Upper lobe of right lung (tissue), 1 donor: Measurements from ENCODE around the gene AKAP7. TPM values are rescaled to one million over a fixed set of nuclear protein-coding genes. Genes with fewer than 3 reads are reported as not detected.

ENCODE experiments used
- ATAC-seq: fragments of 200-7000 bp; cut with Tn5 transposase; one replicate; pipeline ENCODE4 v1.9.1; 2020; ENCODE audit warnings: mild to moderate bottlenecking, moderate library complexity
- DNase-seq: peaks from one replicate; pipeline ENCODE4 v3.0.0-alpha.2; 2020
- H3K27ac ChIP-seq: fragments of 200-600 bp; one replicate; pipeline ENCODE4 v1.8.0; 2022
- H3K27me3 ChIP-seq: fragments of 200-600 bp; one replicate; pipeline ENCODE4 v1.8.0; 2022; ENCODE audit warnings: mild to moderate bottlenecking
- H3K36me3 ChIP-seq: fragments of 200-600 bp; one replicate; pipeline ENCODE4 v1.8.0; 2022
- H3K4me1 ChIP-seq: fragments of 200-600 bp; one replicate; pipeline ENCODE4 v1.8.0; 2022
- H3K4me3 ChIP-seq: fragments of 200-600 bp; one replicate; pipeline ENCODE4 v1.8.0; 2022; ENCODE audit warnings: mild to moderate bottlenecking
- H3K9me3 ChIP-seq: fragments of 200-600 bp; one replicate; pipeline ENCODE4 v1.8.0; 2022
- intact Hi-C: fragments of 100-400 bp; cut with DNase I; formaldehyde crosslinking; loops from one replicate; pipeline ENCODE4 v1.11.0; 2022
- total RNA-seq: library from RNA; stranded (reverse); fragmentation: NEBNext Ultra II Directional; extraction: Animal tissue kit (Norgen Biotek cat#: 25700); gene quantifications from one replicate; pipeline ENCODE4 v1.2.1, GENCODE V29; 2021
- TF ChIP-seq, protein P1 (sequence below): fragments of 200-600 bp; IDR thresholded peaks from one replicate; pipeline ENCODE4 v1.8.0; 2022; ENCODE audit warnings: antibody characterized with exemption
- donor health status: DM: no; HTN: yes; CAD: no; lungs with severe emphysema.

The AKAP7 gene
- total RNA-seq, 1 donor from 2014 or later, result 11.1 TPM

DNA sequence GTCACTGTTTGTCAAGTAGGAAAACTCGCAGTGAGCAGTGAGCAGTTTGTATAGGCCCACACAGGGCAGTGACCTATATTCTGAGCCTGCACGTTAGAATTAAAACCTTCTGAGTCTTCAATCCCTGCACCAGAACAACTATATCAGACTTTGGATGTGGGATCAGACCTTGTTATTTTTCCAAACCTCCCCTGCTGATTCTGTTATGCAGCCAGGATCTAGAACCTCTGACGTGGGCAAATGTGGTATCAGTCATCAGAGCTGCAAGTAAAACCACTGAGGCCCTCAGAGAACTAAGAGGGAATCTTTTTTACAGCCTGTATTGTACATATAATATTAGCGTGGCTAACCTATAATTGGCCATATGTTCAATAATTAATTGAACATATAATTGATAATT is 32.0 kb upstream of the AKAP7 start:
- intact Hi-C loops, result no loop called here
- ATAC-seq, result no peak

GRCh38 chr6:131103901-131104300 is 31.4 kb upstream of the AKAP7 start:
- ATAC-seq (no peak), DNase-seq (no peak)
- Histone ChIP-seq H3K9me3 (peaks cover 4% of the 10 kb centered on the region), H3K36me3 (no peaks in the 10 kb centered on the region), H3K27me3 (no peaks in the 10 kb centered on the region), H3K4me3 (no peak overlapping the region), H3K27ac (no peak overlapping the region), H3K4me1 (no peaks in the 10 kb centered on the region)
- intact Hi-C loops, result no loop called here
- TF ChIP-seq, protein P1, sequence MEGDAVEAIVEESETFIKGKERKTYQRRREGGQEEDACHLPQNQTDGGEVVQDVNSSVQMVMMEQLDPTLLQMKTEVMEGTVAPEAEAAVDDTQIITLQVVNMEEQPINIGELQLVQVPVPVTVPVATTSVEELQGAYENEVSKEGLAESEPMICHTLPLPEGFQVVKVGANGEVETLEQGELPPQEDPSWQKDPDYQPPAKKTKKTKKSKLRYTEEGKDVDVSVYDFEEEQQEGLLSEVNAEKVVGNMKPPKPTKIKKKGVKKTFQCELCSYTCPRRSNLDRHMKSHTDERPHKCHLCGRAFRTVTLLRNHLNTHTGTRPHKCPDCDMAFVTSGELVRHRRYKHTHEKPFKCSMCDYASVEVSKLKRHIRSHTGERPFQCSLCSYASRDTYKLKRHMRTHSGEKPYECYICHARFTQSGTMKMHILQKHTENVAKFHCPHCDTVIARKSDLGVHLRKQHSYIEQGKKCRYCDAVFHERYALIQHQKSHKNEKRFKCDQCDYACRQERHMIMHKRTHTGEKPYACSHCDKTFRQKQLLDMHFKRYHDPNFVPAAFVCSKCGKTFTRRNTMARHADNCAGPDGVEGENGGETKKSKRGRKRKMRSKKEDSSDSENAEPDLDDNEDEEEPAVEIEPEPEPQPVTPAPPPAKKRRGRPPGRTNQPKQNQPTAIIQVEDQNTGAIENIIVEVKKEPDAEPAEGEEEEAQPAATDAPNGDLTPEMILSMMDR, result no peak

More for the DNA sequence above, 32.0 kb upstream of the AKAP7 start:
- Histone ChIP-seq H3K9me3 (peaks cover 4% of the 10 kb centered on the region), H3K27ac (no peak overlapping the region), H3K36me3 (no peaks in the 10 kb centered on the region), H3K4me3 (no peak overlapping the region), H3K4me1 (no peaks in the 10 kb centered on the region), H3K27me3 (no peaks in the 10 kb centered on the region)
- TF ChIP-seq, protein P1, result no peak
- no peak for DNase-seq

DNA sequence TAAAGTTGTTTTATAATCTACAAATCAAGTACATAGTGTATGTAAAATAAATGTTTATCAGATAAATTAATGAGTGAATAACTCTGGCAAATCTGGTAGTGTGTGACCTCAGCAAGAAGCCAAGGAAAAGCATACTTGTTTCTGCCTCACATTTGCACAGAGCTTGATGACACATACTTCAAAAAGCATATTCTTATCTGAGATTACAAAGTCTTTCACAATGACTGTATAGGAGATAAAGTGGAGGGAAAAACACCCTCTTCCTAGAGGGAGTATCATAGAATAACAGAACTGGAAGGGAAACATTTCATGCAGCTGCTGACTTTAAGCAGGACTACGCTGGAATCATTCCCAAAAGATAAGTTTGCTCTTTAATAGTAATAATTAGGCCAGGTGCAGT is 28.1 kb upstream of the AKAP7 start:
- Histone ChIP-seq H3K27ac (no peak overlapping the region), H3K36me3 (no peaks in the 10 kb centered on the region), H3K9me3 (no peaks in the 10 kb centered on the region), H3K4me3 (no peak overlapping the region), H3K27me3 (no peaks in the 10 kb centered on the region), H3K4me1 (no peaks in the 10 kb centered on the region)
- intact Hi-C loops, result no loop called here
- ATAC-seq (no peak), DNase-seq (no peak)
- TF ChIP-seq, protein P1, result no peak

GRCh38 chr6:131112249-131112648 is 23.0 kb upstream of the AKAP7 start:
- Histone ChIP-seq H3K9me3 (no peaks in the 10 kb centered on the region), H3K27me3 (no peaks in the 10 kb centered on the region), H3K4me3 (no peak overlapping the region), H3K4me1 (no peaks in the 10 kb centered on the region), H3K27ac (no peak overlapping the region), H3K36me3 (no peaks in the 10 kb centered on the region)
- ATAC-seq, result no peak
- no peak for DNase-seq
- intact Hi-C loops, result no loop called here
- TF ChIP-seq, protein P1, result no peak

GRCh38 chr6:131115651-131116050 is 19.6 kb upstream of the AKAP7 start:
- intact Hi-C loops, result loop anchor here (5.0 kb wide), 1 partner anchor 238 kb away; no protein-coding TSS in a partner anchor
- Histone ChIP-seq H3K9me3 (no peaks in the 10 kb centered on the region), H3K27ac (no peak overlapping the region), H3K27me3 (no peaks in the 10 kb centered on the region), H3K4me3 (no peak overlapping the region), H3K4me1 (no peaks in the 10 kb centered on the region), H3K36me3 (no peaks in the 10 kb centered on the region)
- ATAC-seq (no peak), DNase-seq (no peak)
- TF ChIP-seq, protein P1, result no peak

DNA sequence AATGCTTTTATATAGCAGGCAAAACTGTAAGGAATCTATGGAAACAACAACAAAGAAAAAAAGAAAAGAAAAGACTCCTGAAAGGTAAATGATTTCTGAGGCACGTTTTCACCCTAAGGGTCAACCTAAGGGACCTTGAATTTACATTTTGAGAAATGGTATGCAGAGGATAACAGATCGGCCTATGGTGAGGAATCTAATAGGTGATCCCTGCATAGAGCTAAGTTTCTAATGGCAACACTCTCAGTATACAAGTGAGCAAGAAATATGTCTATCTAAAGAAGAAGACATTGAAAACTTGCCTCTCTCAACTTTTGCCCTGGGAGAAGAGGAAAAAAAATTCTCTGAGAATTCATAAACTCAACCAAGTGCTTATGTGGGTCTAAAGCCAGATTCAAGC is 18.9 kb upstream of the AKAP7 start:
- intact Hi-C loops, result loop anchor here (5.0 kb wide), 1 partner anchor 239 kb away; no protein-coding TSS in a partner anchor
- TF ChIP-seq, protein P1, result no peak
- Histone ChIP-seq H3K4me3 (no peak overlapping the region), H3K27ac (no peak overlapping the region), H3K36me3 (no peaks in the 10 kb centered on the region), H3K4me1 (no peaks in the 10 kb centered on the region), H3K27me3 (no peaks in the 10 kb centered on the region), H3K9me3 (no peaks in the 10 kb centered on the region)
- ATAC-seq (no peak), DNase-seq (no peak)
